K562 (cell line): Measurements from ENCODE around the gene RPL19.

ENCODE experiments used
- BRF1 ChIP-seq: IDR thresholded peaks from 3 replicates; pipeline ENCODE4 v1.6.1; 2011; ENCODE audit warnings: borderline replicate concordance, mild to moderate bottlenecking; ENCODE audit not compliant: insufficient read length; ENCODE audit errors: extremely low read depth
- CAMTA2 ChIP-seq: fragments of 250-450 bp; sonication (Bioruptor Pico); conservative IDR thresholded peaks from 2 replicates; pipeline ENCODE4 v1.5.1; 2022
- CEBPB ChIP-seq: fragments of 450-650 bp; IDR thresholded peaks from 2 replicates; pipeline ENCODE4 v1.6.1; 2016; ENCODE audit warnings: missing genetic modification characterization, missing compliant biosample characterization
- ELF1 ChIP-seq: fragments of 200-800 bp; sonication (Bioruptor generic); IDR thresholded peaks from 2 replicates; pipeline ENCODE4 v1.6.1; 2016; ENCODE audit warnings: missing genetic modification characterization, missing compliant biosample characterization
- FIP1L1 ChIP-seq: fragments of 200-400 bp; formaldehyde crosslinking; IDR thresholded peaks from 2 replicates; pipeline ENCODE4 v1.6.1; 2018; ENCODE audit warnings: mild to moderate bottlenecking, low read depth, low read length; ENCODE audit not compliant: poor library complexity, severe bottlenecking
- L3MBTL2 ChIP-seq: fragments of 450-650 bp; IDR thresholded peaks from 2 replicates; pipeline ENCODE4 v1.6.1; 2016; ENCODE audit warnings: mild to moderate bottlenecking, moderate library complexity
- POLR2A ChIP-seq: fragments of 450-650 bp; conservative IDR thresholded peaks from 2 replicates; pipeline ENCODE4 v1.6.1; 2016
- TBL1XR1 ChIP-seq, 2 experiments: IDR thresholded peaks; 2 replicates each; pipeline ENCODE4 v1.6.1; 2012; ENCODE audit warnings: improper control_type of control experiment in 2 of 2, low read length in 2 of 2, mild to moderate bottlenecking in 1 of 2
- ZNF217 ChIP-seq: sonication (generic); formaldehyde crosslinking; IDR thresholded peaks from 2 replicates; pipeline ENCODE4 v1.8.0; 2022; ENCODE audit warnings: mild to moderate bottlenecking, missing genetic modification reagents
- ZNF449 ChIP-seq: fragments of 250-450 bp; sonication (Bioruptor Pico); IDR thresholded peaks from 2 replicates; pipeline ENCODE4 v1.8.0; 2022; ENCODE audit warnings: moderate library complexity, mild to moderate bottlenecking, inconsistent platforms
- ZNF740 ChIP-seq, 3 experiments: fragments of 200-800 bp in 1 of 3; sonication (Bioruptor generic) in 1 of 3; sonication (generic) in 1 of 3; formaldehyde crosslinking in 1 of 3; IDR thresholded peaks; 2 replicates each; pipeline versions ENCODE4 v1.6.1 to v1.8.0; 2016 to 2022; ENCODE audit warnings: mild to moderate bottlenecking in 2 of 3, missing compliant biosample characterization in 2 of 3, missing genetic modification characterization in 2 of 3, missing genetic modification reagents in 1 of 3

- TF ChIP-seq ELF1 (tag) (no peak), ZNF217 (CRISPR knock-in tag) (no peak), CEBPB (tag) (no peak), ZNF449 (CRISPR knock-in tag) (no peak), FIP1L1 (no peak), POLR2A (no peak), BRF1 (no peak), L3MBTL2 (no peak), TBL1XR1 (IDR thresholded peaks at IDR 0.05; ENCODE audit: low read length in 2 of 2) (no peak), ZNF740 (CRISPR knock-in tag; IDR thresholded peaks at IDR 0.05) (no peak), ZNF740 (tag; IDR thresholded peaks at IDR 0.05) (no peak), CAMTA2 (CRISPR knock-in tag) (no peak)
Observed at GRCh38 chr17:39174920-39175694, 25.0 kb upstream of the RPL19 start.
